ENCODE results near the gene HIPK3. TPM values are rescaled to one million over a fixed set of nuclear protein-coding genes. Genes with fewer than 3 reads are reported as not detected.

HIPK3 gene
- total and polyA plus RNA-seq, 8 donors: 43.1 to 126 (median 50.5) TPM

- TF ChIP-seq CTCF (IDR thresholded peaks at IDR 0.05): no peak
- no peak overlapping the region for H3K4me3 ChIP-seq
- no peaks in the 10 kb centered on the region for H3K9me3 ChIP-seq
- H3K36me3 ChIP-seq: peaks cover 0 to 24% of the 10 kb centered on the region in 2 donors
- H3K27me3 ChIP-seq: no peaks in the 10 kb centered on the region
- H3K27ac ChIP-seq: peak overlapping the region in 1 of 2 donors; percentile 34
- ATAC-seq: no peak
- H3K4me1 ChIP-seq: peaks cover 10 to 30% of the 10 kb centered on the region in 2 donors
- DNase-seq: no peak
- intact Hi-C loops (cut with DNase I): no loop called here
Observed at GRCh38 chr11:33290319-33290718, 33.1 kb downstream of the HIPK3 start.

- TF ChIP-seq CTCF (IDR thresholded peaks at IDR 0.05): no peak
- DNase-seq (peak in 2 of 4 donors; percentile 49 to 65), ATAC-seq (peak; percentile 90)
- Histone ChIP-seq H3K27ac (peak overlapping the region in 1 of 2 donors; percentile 34), H3K36me3 (peaks cover 0 to 24% of the 10 kb centered on the region in 2 donors), H3K4me1 (peaks cover 10 to 28% of the 10 kb centered on the region in 2 donors), H3K4me3 (no peak overlapping the region), H3K27me3 (no peaks in the 10 kb centered on the region), H3K9me3 (no peaks in the 10 kb centered on the region)
- intact Hi-C loops (cut with DNase I): no loop called here
Observed at GRCh38 chr11:33291004-33291777, 34.0 kb downstream of the HIPK3 start.

- H3K4me3 ChIP-seq: no peak overlapping the region
- H3K4me1 ChIP-seq: peaks cover 10 to 27% of the 10 kb centered on the region in 2 donors
- H3K27me3 ChIP-seq: no peaks in the 10 kb centered on the region
- no peak overlapping the region for H3K27ac ChIP-seq
- DNase-seq (no peak), ATAC-seq (no peak)
- H3K36me3 ChIP-seq: peaks cover 0 to 14% of the 10 kb centered on the region in 2 donors
- intact Hi-C loops (cut with DNase I): no loop called here
- TF ChIP-seq CTCF (IDR thresholded peaks at IDR 0.05): no peak
- no peaks in the 10 kb centered on the region for H3K9me3 ChIP-seq
Observed at GRCh38 chr11:33292311-33292710, 35.1 kb downstream of the HIPK3 start.

GRCh38 chr11:33294224-33294623 is 37.0 kb downstream of the HIPK3 start:
- Histone ChIP-seq H3K36me3 (no peaks in the 10 kb centered on the region), H3K9me3 (no peaks in the 10 kb centered on the region), H3K27me3 (no peaks in the 10 kb centered on the region), H3K4me1 (peaks cover 10 to 27% of the 10 kb centered on the region in 2 donors), H3K4me3 (no peak overlapping the region), H3K27ac (no peak overlapping the region)
- intact Hi-C loops (cut with DNase I): no loop called here
- DNase-seq: no peak
- ATAC-seq: no peak
- no peak for TF ChIP-seq CTCF (IDR thresholded peaks at IDR 0.05)

GRCh38 chr11:33294797-33295196 is 37.6 kb downstream of the HIPK3 start:
- no peaks in the 10 kb centered on the region for H3K27me3 ChIP-seq
- TF ChIP-seq CTCF (IDR thresholded peaks at IDR 0.05): no peak
- DNase-seq: no peak
- no peak overlapping the region for H3K4me3 ChIP-seq
- ATAC-seq: no peak
- H3K36me3 ChIP-seq: no peaks in the 10 kb centered on the region
- H3K9me3 ChIP-seq: no peaks in the 10 kb centered on the region
- no peak overlapping the region for H3K27ac ChIP-seq
- H3K4me1 ChIP-seq: peaks cover 10 to 27% of the 10 kb centered on the region in 2 donors
- intact Hi-C loops (cut with DNase I): no loop called here
